Stomach (tissue), 4 donors: ENCODE results near the gene SVOPL.

Experiments
- POLR2A ChIP-seq, 4 donors: fragments of 450-650 bp; IDR thresholded peaks; one replicate each; pipeline ENCODE4 v1.6.1; 2016; ENCODE audit warnings: antibody characterized with exemption in 4 of 4, control low read depth in 2 of 4, mild to moderate bottlenecking in 1 of 4, moderate library complexity in 1 of 4
- POLR2AphosphoS5 ChIP-seq, 3 donors: sonication (generic); formaldehyde crosslinking; IDR thresholded peaks; one replicate each; pipeline ENCODE4 v1.6.1; 2016; ENCODE audit warnings: antibody characterized with exemption in 3 of 3

- TF ChIP-seq POLR2A (IDR thresholded peaks at IDR 0.05) (no peak), POLR2AphosphoS5 (IDR thresholded peaks at IDR 0.05) (no peak)
Measured at GRCh38 chr7:138545123-138545522, 156.0 kb downstream of the SVOPL start.
